HG03342 (cell line): ENCODE data around the gene RARB.

Source experiments
- ATAC-seq: cut with Tn5 transposase; IDR thresholded peaks from one replicate; pipeline ENCODE4 v1.9.1; 2021; ENCODE audit warnings: mild to moderate bottlenecking, moderate library complexity; ENCODE audit not compliant: unreplicated experiment

The RARB gene

GRCh38 chr3:25573386-25574171 lies 145.5 kb downstream of the RARB start:
- ATAC-seq = no peak

- ATAC-seq = no peak
Observed at GRCh38 chr3:25574172-25574765, 146.2 kb downstream of the RARB start.

DNA sequence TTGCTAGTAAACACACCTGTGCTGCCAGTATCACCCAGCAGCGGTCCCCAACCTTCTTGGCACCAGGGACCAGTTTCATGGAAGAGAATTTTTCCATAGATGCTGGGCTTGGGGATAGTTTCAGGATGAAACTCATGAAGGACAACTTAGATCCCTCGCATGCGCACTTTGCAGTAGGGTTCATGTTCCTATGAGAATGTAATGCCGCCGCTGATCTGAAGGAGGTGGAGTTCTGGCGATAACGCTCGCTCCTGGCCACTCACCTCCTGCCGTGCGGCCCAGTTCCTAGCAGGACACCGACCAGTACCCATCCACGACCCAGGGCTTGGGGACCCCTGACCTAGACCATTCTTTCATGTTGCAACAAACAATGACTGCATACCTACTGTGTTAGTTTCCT lies 146.9 kb downstream of the RARB start:
- ATAC-seq = no peak

DNA sequence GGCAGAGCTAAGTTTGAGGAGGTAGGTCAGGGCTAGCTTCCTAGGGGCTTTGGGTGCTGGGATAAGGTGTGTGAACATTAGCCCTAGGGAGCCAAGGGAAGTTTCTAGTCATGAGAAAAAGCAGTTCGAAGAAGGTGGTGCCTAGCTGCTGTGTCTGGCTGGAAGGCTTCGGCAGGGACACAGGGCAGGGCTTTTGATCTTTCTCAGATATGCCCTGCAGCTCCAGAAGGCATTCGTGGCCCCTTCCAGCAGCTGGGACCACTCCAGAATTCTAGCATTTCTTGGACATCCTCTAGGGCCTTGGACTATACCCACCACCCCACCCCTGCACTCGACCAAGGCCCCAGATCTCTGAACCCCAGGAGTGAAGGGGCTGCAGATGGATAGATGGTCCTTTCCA lies 148.1 kb downstream of the RARB start:
- no peak for ATAC-seq

GRCh38 chr3:25576831-25577454 lies 148.9 kb downstream of the RARB start:
- ATAC-seq = no peak

DNA sequence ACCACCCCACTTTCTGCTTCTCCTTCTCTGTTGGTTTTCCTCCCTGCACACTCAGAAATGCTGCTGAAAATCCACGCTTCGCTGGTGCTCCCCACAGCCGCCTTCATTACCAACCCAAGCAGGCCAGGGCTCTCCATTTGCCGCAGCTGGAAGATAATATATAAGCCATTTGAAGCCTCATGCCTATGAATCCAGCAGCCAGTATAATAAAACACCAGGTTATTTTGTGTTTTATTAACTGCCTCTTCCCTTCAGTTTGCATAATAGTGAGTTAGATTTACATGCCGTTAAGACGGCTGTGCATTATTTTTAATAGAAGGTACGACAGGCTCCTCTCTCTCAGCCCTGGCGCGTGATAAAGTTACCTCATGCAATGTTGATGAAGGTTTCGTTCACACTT lies 150.0 kb downstream of the RARB start:
- ATAC-seq = no peak

DNA sequence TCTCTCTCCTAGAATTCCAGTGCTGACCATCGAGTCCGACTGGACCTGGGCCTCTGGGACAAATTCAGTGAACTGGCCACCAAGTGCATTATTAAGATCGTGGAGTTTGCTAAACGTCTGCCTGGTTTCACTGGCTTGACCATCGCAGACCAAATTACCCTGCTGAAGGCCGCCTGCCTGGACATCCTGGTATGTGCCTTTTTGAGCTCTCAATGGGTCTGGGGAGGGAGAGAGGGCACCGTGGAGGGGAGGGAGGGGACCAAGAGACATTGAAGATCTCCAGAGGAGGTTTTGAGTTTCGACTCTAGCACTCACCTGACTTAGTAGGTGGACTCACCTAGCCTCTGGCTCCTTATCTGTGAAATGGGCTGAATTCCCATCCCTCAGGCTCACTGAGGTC lies 152.5 kb downstream of the RARB start:
- no peak for ATAC-seq

- ATAC-seq = no peak
Observed at GRCh38 chr3:25581335-25581734, 153.3 kb downstream of the RARB start.

DNA sequence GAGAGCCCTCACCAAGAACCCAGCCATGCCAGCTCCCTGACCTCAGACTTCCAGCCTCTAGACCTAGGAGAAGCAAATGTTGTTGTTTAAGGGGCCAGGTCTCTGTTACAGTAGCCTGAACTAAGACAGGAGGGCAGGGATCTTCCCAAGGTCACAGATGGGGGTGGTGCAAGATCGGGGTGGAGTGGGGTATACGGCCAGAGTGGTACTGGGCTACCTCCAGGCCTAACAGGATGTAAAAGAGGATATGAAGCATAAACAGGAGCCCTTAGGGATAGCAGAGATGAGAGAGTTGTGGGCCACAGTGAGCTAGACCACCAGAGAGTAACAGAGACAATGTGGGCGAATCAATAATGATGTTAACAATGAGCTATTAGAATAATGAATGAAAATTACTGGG lies 153.8 kb downstream of the RARB start:
- ATAC-seq = no peak

- ATAC-seq = no peak
Observed at GRCh38 chr3:25582242-25582641, 154.2 kb downstream of the RARB start.

- no peak for ATAC-seq
Observed at GRCh38 chr3:25583343-25583742, 155.3 kb downstream of the RARB start.

DNA sequence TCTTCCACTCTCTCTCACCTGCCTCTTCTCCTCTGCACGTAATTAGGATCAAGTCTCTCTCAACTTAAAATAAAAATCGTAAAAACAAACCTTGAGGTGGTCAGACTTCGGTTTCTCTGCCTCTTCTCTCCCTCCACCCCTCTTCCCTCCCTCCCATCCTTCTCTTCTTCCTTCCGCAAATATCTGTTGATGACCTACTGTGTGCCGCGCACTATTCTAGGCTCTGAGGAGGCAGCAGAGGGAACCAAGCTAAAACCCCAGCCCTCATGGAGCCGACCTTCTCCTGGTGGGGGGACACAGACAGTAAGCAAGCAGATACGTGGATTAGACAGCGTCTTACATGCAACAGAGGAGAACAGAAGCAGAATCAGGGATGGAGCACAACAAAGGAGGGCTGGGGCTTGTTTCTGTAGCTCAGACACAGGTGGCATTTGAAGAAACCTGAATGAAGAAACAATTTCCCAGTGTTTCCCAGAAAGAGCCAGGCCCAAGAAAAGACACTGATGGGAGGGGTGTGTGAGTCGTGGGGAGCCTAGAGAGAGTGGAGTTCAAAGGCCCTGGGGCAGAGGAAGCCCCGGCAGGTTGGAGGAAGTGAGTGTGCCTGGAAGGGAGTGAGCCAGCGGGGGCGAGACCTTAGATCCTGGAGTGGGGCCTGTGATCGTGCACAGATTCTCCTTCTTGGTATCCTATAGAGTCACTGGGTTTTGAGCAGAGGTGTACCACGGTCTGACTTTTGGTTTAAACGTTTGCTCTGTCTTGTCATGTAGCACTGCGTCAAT lies 156.1 kb downstream of the RARB start:
- no peak for ATAC-seq

- no peak for ATAC-seq
Observed at GRCh38 chr3:25585361-25586166, 157.5 kb downstream of the RARB start.

- no peak for ATAC-seq
Observed at GRCh38 chr3:25586167-25586505, 158.1 kb downstream of the RARB start.

DNA sequence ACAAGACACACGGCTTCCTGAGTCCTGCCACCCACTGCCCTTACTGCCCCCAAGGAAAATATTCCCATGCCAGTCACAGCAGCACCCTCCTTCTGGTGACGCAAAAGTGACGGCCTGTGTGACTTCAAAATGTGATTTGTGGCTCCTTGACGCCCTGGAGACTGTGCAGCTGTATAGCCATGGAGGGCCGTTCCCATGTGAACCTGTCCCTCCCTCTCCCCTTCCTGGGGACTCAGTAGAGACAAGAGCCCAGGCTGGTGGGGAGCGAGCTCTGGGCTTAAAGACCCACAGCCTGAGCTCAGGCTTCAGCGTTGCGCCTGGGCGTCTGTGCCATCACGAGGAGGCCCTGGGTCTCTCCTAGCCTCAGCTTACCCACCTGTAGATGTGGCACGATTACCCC lies 158.5 kb downstream of the RARB start:
- ATAC-seq = no peak

- ATAC-seq = no peak
Observed at GRCh38 chr3:25587094-25587493, 159.0 kb downstream of the RARB start.

- ATAC-seq = no peak
Observed at GRCh38 chr3:25587526-25587925, 159.5 kb downstream of the RARB start.

DNA sequence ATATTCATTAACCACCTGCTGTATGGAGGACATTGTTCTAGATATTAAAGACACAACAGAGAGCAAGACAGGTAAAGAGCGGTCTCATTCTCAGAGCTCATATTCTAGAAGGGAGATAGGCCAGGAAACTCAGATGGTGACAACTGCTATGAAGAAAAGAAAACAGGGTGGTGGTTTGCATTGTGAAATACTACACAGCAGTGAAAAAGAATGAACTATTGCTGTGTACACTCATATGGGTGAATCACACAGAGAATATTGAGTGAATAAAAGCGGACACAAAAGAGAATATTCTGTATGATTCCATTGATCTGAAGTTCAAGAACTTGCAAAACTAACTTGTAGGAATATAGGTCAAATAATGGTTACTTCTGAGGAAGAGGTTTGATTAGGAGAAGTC lies 159.9 kb downstream of the RARB start:
- no peak for ATAC-seq

GRCh38 chr3:25588441-25589103 lies 160.5 kb downstream of the RARB start:
- no peak for ATAC-seq

DNA sequence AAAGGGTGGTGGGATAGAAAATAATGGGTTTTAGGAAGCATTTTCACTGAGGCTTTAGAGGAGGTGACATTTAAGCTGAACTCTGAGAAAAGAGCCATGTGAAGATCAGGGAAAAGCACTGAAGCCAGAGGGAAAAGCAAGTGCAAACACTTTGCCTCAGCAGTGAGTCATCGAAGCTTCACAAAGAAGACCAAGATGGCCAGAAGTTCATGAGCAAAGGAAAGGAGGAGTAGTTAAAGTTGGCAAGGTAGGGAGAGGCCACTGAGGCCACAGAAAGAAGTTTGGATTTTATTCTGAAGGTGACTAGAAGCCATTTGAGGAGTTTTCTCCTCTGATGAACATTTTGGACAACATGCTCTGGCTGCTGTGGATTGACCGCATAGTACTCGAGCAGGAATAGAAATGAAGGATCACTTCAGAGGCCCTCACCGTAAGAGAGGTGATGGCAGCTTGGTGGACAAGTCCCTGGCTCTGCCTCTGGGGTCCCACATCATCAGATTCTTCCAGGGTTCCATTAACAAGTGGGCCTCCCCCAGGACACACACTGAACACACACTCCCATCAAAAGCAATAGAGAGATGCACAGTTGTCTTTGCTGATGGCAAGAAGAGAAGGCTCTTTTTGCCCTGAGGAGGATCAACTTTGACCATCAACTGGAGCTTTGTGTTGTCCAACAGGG lies 161.2 kb downstream of the RARB start:
- no peak for ATAC-seq
